GM13977 (cell line): Measurements from ENCODE around the gene EIF4G2.

Experiments used
- DNase-seq: peaks from one replicate; pipeline ENCODE4 v3.0.0; 2012; ENCODE audit warnings: low spot score
- CTCF ChIP-seq: IDR thresholded peaks from 2 replicates; pipeline ENCODE4 v1.5.1; 2012; ENCODE audit warnings: mild to moderate bottlenecking, control low read depth; ENCODE audit not compliant: insufficient read depth; ENCODE audit errors: extremely low read depth, missing control alignments
- in situ Hi-C: fragments of 300-500 bp; cut with MboI; formaldehyde crosslinking; loops from one replicate; pipeline ENCODE4 v1.12.0; 2022; ENCODE audit warnings: low sequenced_read_pairs, low pct_unique_long_range_greater_than_20kb, mixed read lengths, inconsistent platforms; ENCODE audit not compliant: unreplicated experiment

EIF4G2 gene

GRCh38 chr11:10800292-10800691, 8.4 kb downstream of the EIF4G2 start:
- in situ Hi-C loops = no loop called here
- no peak for TF ChIP-seq CTCF
- no peak for DNase-seq

GRCh38 chr11:10798330-10798928, 10.3 kb downstream of the EIF4G2 start:
- TF ChIP-seq CTCF = no peak
- no peak for DNase-seq
- in situ Hi-C loops = loop anchor here (5.0 kb wide), 1 partner anchor 224 kb away; no protein-coding TSS in a partner anchor

- DNase-seq = no peak
- TF ChIP-seq CTCF = no peak
- in situ Hi-C loops = loop anchor here (5.0 kb wide), 1 partner anchor 225 kb away; no protein-coding TSS in a partner anchor
Observed at GRCh38 chr11:10797531-10797930, 11.2 kb downstream of the EIF4G2 start.

GRCh38 chr11:10797001-10797400, 11.7 kb downstream of the EIF4G2 start:
- in situ Hi-C loops = loop anchor here (5.0 kb wide), 1 partner anchor 225 kb away; no protein-coding TSS in a partner anchor
- no peak for TF ChIP-seq CTCF
- DNase-seq = no peak

GRCh38 chr11:10796191-10796590, 12.5 kb downstream of the EIF4G2 start:
- no peak for TF ChIP-seq CTCF
- no peak for DNase-seq
- in situ Hi-C loops = loop anchor here (5.0 kb wide), 1 partner anchor 226 kb away; no protein-coding TSS in a partner anchor

GRCh38 chr11:10793470-10794255, 15.1 kb downstream of the EIF4G2 start:
- in situ Hi-C loops = no loop called here

More at GRCh38 chr11:10793470-10794255, 15.1 kb downstream of the EIF4G2 start:
- TF ChIP-seq CTCF = no peak
- no peak for DNase-seq
